ENCODE data around the gene SLC22A25. TPM values are rescaled to one million over a fixed set of nuclear protein-coding genes. Genes with fewer than 3 reads are reported as not detected.

SLC22A25 gene
- total RNA-seq, 1 donor from 2014 or later, result not detected

- H3K4me1 ChIP-seq (ENCODE audit: insufficient read depth, low read length), result no peaks in the 10 kb centered on the region
- no peaks in the 10 kb centered on the region for H3K36me3 ChIP-seq (ENCODE audit: insufficient read depth, low read length)
- no peak overlapping the region for H3K9ac ChIP-seq (ENCODE audit: low read length)
- Mint-ChIP-seq H3K4me1 (ENCODE audit: low read depth, unreplicated experiment) (no peaks in the 10 kb centered on the region), H3K27ac (ENCODE audit: unreplicated experiment) (no peak overlapping the region), H3K36me3 (ENCODE audit: low read depth, unreplicated experiment) (no peaks in the 10 kb centered on the region), H3K9me3 (ENCODE audit: unreplicated experiment) (peaks cover 7% of the 10 kb centered on the region), H3K27me3 (ENCODE audit: low read depth, unreplicated experiment) (peaks cover 17% of the 10 kb centered on the region), H3K4me3 (ENCODE audit: unreplicated experiment) (no peak overlapping the region)
- no peak for DNase-seq (ENCODE audit: low read depth)
- H3K79me2 ChIP-seq (ENCODE audit: insufficient read depth, low read length), result no peaks in the 10 kb centered on the region
- no peak for FAIRE-seq
- no peaks in the 10 kb centered on the region for H3K27me3 ChIP-seq (ENCODE audit: insufficient read depth, low read length)
- no peaks in the 10 kb centered on the region for H4K20me1 ChIP-seq (ENCODE audit: insufficient read depth, low read length)
- H3K27ac ChIP-seq (ENCODE audit: low read depth, low read length), result no peak overlapping the region
- TF ChIP-seq EZH2 (IDR thresholded peaks at IDR 0.05; ENCODE audit: insufficient read depth, low read length), result no peak
- peak; percentile 52 for TF ChIP-seq CTCF (IDR thresholded peaks at IDR 0.05; ENCODE audit: insufficient read depth, low read depth, low read length)
- no peaks in the 10 kb centered on the region for H3K9me3 ChIP-seq (ENCODE audit: insufficient read depth, low read depth, low read length)
- no peak overlapping the region for H3K4me2 ChIP-seq (ENCODE audit: low read length)
- H3K4me3 ChIP-seq (ENCODE audit: insufficient read depth, low read depth, low read length), result no peak overlapping the region
- no peak overlapping the region for H2AFZ ChIP-seq (ENCODE audit: low read depth, low read length)
These were observed 30.7 kb downstream of the SLC22A25 start for GRCh38 chr11:63212742-63213141.

- peaks cover 17% of the 10 kb centered on the region for H3K27me3 Mint-ChIP-seq (ENCODE audit: low read depth, unreplicated experiment)
- H3K4me3 ChIP-seq (ENCODE audit: insufficient read depth, low read depth, low read length), result no peak overlapping the region
- H3K36me3 Mint-ChIP-seq (ENCODE audit: low read depth, unreplicated experiment), result no peaks in the 10 kb centered on the region
- no peak for FAIRE-seq
- no peak overlapping the region for H3K9ac ChIP-seq (ENCODE audit: low read length)
- H3K27me3 ChIP-seq (ENCODE audit: insufficient read depth, low read length), result no peaks in the 10 kb centered on the region
- H3K9me3 Mint-ChIP-seq (ENCODE audit: unreplicated experiment), result peaks cover 9% of the 10 kb centered on the region
- no peak overlapping the region for H3K27ac ChIP-seq (ENCODE audit: low read depth, low read length)
- TF ChIP-seq EZH2 (IDR thresholded peaks at IDR 0.05; ENCODE audit: insufficient read depth, low read length) (no peak), CTCF (IDR thresholded peaks at IDR 0.05; ENCODE audit: insufficient read depth, low read depth, low read length) (no peak)
- H3K27ac Mint-ChIP-seq (ENCODE audit: unreplicated experiment), result no peak overlapping the region
- H3K4me1 ChIP-seq (ENCODE audit: insufficient read depth, low read length), result no peaks in the 10 kb centered on the region
- no peaks in the 10 kb centered on the region for H3K79me2 ChIP-seq (ENCODE audit: insufficient read depth, low read length)
- no peak overlapping the region for H3K4me2 ChIP-seq (ENCODE audit: low read length)
- no peaks in the 10 kb centered on the region for H3K9me3 ChIP-seq (ENCODE audit: insufficient read depth, low read depth, low read length)
- H3K4me3 Mint-ChIP-seq (ENCODE audit: unreplicated experiment), result no peak overlapping the region
- H3K4me1 Mint-ChIP-seq (ENCODE audit: low read depth, unreplicated experiment), result no peaks in the 10 kb centered on the region
- H2AFZ ChIP-seq (ENCODE audit: low read depth, low read length), result no peak overlapping the region
- DNase-seq (ENCODE audit: low read depth), result no peak
- H3K36me3 ChIP-seq (ENCODE audit: insufficient read depth, low read length), result no peaks in the 10 kb centered on the region
- H4K20me1 ChIP-seq (ENCODE audit: insufficient read depth, low read length), result no peaks in the 10 kb centered on the region
These were observed 33.3 kb downstream of the SLC22A25 start for GRCh38 chr11:63210111-63210510.

Other genes starting within 250 kb of the SLC22A25 start
- gene SLC22A8, start 227.8 kb downstream of the SLC22A25 start, total RNA-seq, result not detected in 2 replicates
- gene SLC22A24, start 99.4 kb downstream of the SLC22A25 start, total RNA-seq, result not detected in 2 replicates
- not detected in 2 replicates for gene SLC22A9, start 126.2 kb upstream of the SLC22A25 start, total RNA-seq
- 0.36 and 0.50 TPM in 2 replicates for gene PLAAT5, start 247.6 kb upstream of the SLC22A25 start, total RNA-seq

Data from astrocyte (in vitro differentiated cells and primary cell).